SK-N-SH (cell line): Measurements from ENCODE around the gene STAM2. TPM values are rescaled to one million over a fixed set of nuclear protein-coding genes. Genes with fewer than 3 reads are reported as not detected.

Experiments
- CTCF ChIA-PET: fragments of 300-600, 350-600 bp; formaldehyde crosslinking; extraction: SDS; loops from one replicate; lab custom pipeline; 2021; lab: Yijun Ruan, JAX
- POLR2A ChIA-PET: fragments of 350-600 bp; sonication (Branson Sonifier 250); formaldehyde crosslinking; extraction: SDS; loops from one replicate; lab custom pipeline; 2020; ENCODE audit warnings: antibody characterized with exemption, inconsistent platforms; lab: Yijun Ruan, JAX
- DNase-seq: peaks from one replicate; pipeline ENCODE4 v3.0.0; 2012
- H2AFZ ChIP-seq: fragments of 200-600 bp; sonication (generic); 2 replicates; pipeline ENCODE4 v1.8.1; 2016; ENCODE audit warnings: antibody characterized with exemption, mild to moderate bottlenecking, low read depth
- H3F3A ChIP-seq: fragments of 200-600 bp; sonication (generic); replicated peaks from 2 replicates; pipeline ENCODE3; 2016; ENCODE audit warnings: antibody characterized with exemption, mild to moderate bottlenecking; ENCODE audit not compliant: insufficient read depth
- H3K27ac ChIP-seq, 2 experiments: fragments of 200-500 bp in 1 of 2; fragments of 200-600 bp in 1 of 2; sonication (Bioruptor generic) in 1 of 2; sonication (generic), shearing (Covaris generic) in 1 of 2; 2 replicates each; pipeline versions ENCODE4 v1.5.1 to v1.6.1; 2014 to 2016; ENCODE audit warnings: low read depth in 2 of 2, inconsistent platforms in 1 of 2, low read length in 1 of 2, mild to moderate bottlenecking in 1 of 2, mixed read lengths in 1 of 2
- H3K27me3 ChIP-seq: fragments of 200-600 bp; sonication (generic), shearing (Covaris generic); 2 replicates; pipeline ENCODE4 v1.6.1; 2016; ENCODE audit warnings: mixed run types; ENCODE audit not compliant: insufficient read depth
- H3K36me3 ChIP-seq, 2 experiments: fragments of 200-500 bp in 1 of 2; fragments of 200-600 bp in 1 of 2; sonication (Bioruptor generic) in 1 of 2; sonication (generic) in 1 of 2; replicated peaks in 1 of 2; 2 replicates each; pipeline versions ENCODE3 to v1.5.1; 2014 to 2016; ENCODE audit warnings: low read length in 1 of 2, mild to moderate bottlenecking in 1 of 2; ENCODE audit not compliant: insufficient read depth in 2 of 2, control insufficient read depth in 1 of 2
- H3K4me1 ChIP-seq, 2 experiments: fragments of 200-500 bp in 1 of 2; fragments of 200-600 bp in 1 of 2; sonication (Bioruptor generic) in 1 of 2; sonication (generic), shearing (Covaris generic) in 1 of 2; 2 replicates each; pipeline versions ENCODE4 v1.5.1 to v1.6.1; 2014 to 2016; ENCODE audit warnings: low read depth in 1 of 2, low read length in 1 of 2, mixed run types in 1 of 2; ENCODE audit not compliant: insufficient read depth in 2 of 2, control insufficient read depth in 1 of 2
- H3K4me2 ChIP-seq: fragments of 200-600 bp; sonication (generic), shearing (Covaris generic); 2 replicates; pipeline ENCODE4 v1.6.1; 2017; ENCODE audit warnings: mixed run types
- H3K4me3 ChIP-seq, 2 experiments: fragments of 200-500 bp in 1 of 2; fragments of 200-600 bp in 1 of 2; sonication (Bioruptor generic) in 1 of 2; sonication (generic), shearing (Covaris generic) in 1 of 2; 2 replicates each; pipeline versions ENCODE4 v1.5.1 to v1.8.1; 2014 to 2016; ENCODE audit warnings: low read depth in 2 of 2, inconsistent platforms in 1 of 2, low read length in 1 of 2, mild to moderate bottlenecking in 1 of 2, mixed read lengths in 1 of 2, moderate library complexity in 1 of 2
- H3K79me2 ChIP-seq: fragments of 200-600 bp; sonication (generic); 2 replicates; pipeline ENCODE4 v1.8.1; 2017; ENCODE audit warnings: mild to moderate bottlenecking; ENCODE audit not compliant: insufficient read depth
- H3K9ac ChIP-seq: fragments of 200-600 bp; sonication (generic); 2 replicates; pipeline ENCODE4 v1.6.1; 2017; ENCODE audit warnings: mixed run types
- H3K9me2 ChIP-seq: fragments of 200-600 bp; sonication (generic); 2 replicates; pipeline ENCODE4 v1.6.1; 2017; ENCODE audit warnings: mixed run types
- H3K9me3 ChIP-seq: fragments of 200-600 bp; sonication (generic); 2 replicates; pipeline ENCODE4 v1.6.1; 2017; ENCODE audit warnings: mixed run types, mild to moderate bottlenecking, moderate library complexity
- H4K20me1 ChIP-seq: fragments of 200-600 bp; sonication (generic); 2 replicates; pipeline ENCODE4 v1.6.1; 2017; ENCODE audit warnings: mild to moderate bottlenecking, mixed run types; ENCODE audit not compliant: insufficient read depth
- CHD2 ChIP-seq: fragments of 150-350 bp; IDR thresholded peaks from 2 replicates; pipeline ENCODE4 v1.6.1; 2018; ENCODE audit warnings: low read length; ENCODE audit not compliant: partially characterized antibody
- ELF1 ChIP-seq: IDR thresholded peaks from 2 replicates; pipeline ENCODE4 v1.4.0; 2012
- EP300 ChIP-seq, 2 experiments: IDR thresholded peaks; 2 replicates each; pipeline versions ENCODE4 v1.4.0 to v1.6.1; 2012; ENCODE audit warnings: borderline replicate concordance in 1 of 2, low read depth in 1 of 2, low read length in 1 of 2
- RXRA ChIP-seq: IDR thresholded peaks from 2 replicates; pipeline ENCODE4 v1.4.0; 2012; ENCODE audit warnings: low read depth, mild to moderate bottlenecking, borderline replicate concordance
- TEAD4 ChIP-seq: IDR thresholded peaks from 2 replicates; pipeline ENCODE4 v1.4.0; 2012; ENCODE audit warnings: mild to moderate bottlenecking, borderline replicate concordance; ENCODE audit not compliant: insufficient read depth
- YY1 ChIP-seq: IDR thresholded peaks from 2 replicates; pipeline ENCODE4 v1.4.0; 2012; ENCODE audit warnings: low read depth, mild to moderate bottlenecking
- WGBS: methylation state at CpG from one replicate; pipeline ENCODE4 v1.1.6; 2017; ENCODE audit warnings: low lambda C conversion rate; 5-methylcytosine and 5-hydroxymethylcytosine counted together
- polyA plus RNA-seq, 3 experiments: library from polyadenylated mRNA; depleted of rRNA; stranded (reverse); fragments of >200 nt; gene quantifications; 2 replicates each; pipeline ENCODE4 v1.2.3, GENCODE V29; 2012
- TF ChIP-seq, protein P1 (sequence below): IDR thresholded peaks from 2 replicates; pipeline ENCODE4 v1.4.0; 2012; ENCODE audit warnings: low read depth, borderline replicate concordance
- TF ChIP-seq, protein P2 (sequence below): fragments of 150-350 bp; IDR thresholded peaks from 2 replicates; pipeline ENCODE4 v1.6.1; 2017; ENCODE audit warnings: antibody characterized with exemption, low read length, low read depth, borderline replicate concordance
- TF ChIP-seq, protein P3 (sequence below): fragments of 200-600 bp; sonication (generic); IDR thresholded peaks from 2 replicates; pipeline ENCODE4 v1.6.1; 2017; ENCODE audit warnings: antibody characterized with exemption, mild to moderate bottlenecking, moderate library complexity
- TF ChIP-seq, protein P4 (sequence below): IDR thresholded peaks from 2 replicates; pipeline ENCODE4; 2012

The STAM2 gene
- polyA plus RNA-seq, 1 of the 3 experiments (the other 2 are of a cell fraction) = 6.9 TPM

DNA sequence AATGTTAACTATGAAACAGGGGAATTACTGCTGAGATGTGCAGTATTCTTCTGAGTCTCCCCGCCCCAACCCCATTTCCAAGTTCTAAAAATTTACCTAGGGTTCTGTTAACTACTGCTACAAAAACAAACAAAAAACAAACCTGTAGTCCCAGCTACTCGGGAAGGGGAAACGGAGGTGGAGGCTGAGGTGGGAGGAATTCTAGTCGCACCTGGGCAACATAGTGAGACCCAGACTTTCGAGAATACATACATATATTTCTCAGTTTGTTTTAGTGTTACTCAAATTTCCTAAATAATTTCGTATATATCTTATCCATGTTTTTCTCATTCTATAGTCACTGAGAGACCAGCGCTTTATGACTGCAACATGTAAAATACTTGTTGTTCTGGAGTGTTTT is 989 bp downstream of the STAM2 start:
- POLR2A ChIA-PET = no interaction called here
- no peak for TF ChIP-seq CHD2
- TF ChIP-seq, protein P1, sequence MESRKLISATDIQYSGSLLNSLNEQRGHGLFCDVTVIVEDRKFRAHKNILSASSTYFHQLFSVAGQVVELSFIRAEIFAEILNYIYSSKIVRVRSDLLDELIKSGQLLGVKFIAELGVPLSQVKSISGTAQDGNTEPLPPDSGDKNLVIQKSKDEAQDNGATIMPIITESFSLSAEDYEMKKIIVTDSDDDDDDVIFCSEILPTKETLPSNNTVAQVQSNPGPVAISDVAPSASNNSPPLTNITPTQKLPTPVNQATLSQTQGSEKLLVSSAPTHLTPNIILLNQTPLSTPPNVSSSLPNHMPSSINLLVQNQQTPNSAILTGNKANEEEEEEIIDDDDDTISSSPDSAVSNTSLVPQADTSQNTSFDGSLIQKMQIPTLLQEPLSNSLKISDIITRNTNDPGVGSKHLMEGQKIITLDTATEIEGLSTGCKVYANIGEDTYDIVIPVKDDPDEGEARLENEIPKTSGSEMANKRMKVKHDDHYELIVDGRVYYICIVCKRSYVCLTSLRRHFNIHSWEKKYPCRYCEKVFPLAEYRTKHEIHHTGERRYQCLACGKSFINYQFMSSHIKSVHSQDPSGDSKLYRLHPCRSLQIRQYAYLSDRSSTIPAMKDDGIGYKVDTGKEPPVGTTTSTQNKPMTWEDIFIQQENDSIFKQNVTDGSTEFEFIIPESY = no peak
- TF ChIP-seq, protein P2, sequence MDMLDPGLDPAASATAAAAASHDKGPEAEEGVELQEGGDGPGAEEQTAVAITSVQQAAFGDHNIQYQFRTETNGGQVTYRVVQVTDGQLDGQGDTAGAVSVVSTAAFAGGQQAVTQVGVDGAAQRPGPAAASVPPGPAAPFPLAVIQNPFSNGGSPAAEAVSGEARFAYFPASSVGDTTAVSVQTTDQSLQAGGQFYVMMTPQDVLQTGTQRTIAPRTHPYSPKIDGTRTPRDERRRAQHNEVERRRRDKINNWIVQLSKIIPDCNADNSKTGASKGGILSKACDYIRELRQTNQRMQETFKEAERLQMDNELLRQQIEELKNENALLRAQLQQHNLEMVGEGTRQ = no peak
- TF ChIP-seq, protein P3, sequence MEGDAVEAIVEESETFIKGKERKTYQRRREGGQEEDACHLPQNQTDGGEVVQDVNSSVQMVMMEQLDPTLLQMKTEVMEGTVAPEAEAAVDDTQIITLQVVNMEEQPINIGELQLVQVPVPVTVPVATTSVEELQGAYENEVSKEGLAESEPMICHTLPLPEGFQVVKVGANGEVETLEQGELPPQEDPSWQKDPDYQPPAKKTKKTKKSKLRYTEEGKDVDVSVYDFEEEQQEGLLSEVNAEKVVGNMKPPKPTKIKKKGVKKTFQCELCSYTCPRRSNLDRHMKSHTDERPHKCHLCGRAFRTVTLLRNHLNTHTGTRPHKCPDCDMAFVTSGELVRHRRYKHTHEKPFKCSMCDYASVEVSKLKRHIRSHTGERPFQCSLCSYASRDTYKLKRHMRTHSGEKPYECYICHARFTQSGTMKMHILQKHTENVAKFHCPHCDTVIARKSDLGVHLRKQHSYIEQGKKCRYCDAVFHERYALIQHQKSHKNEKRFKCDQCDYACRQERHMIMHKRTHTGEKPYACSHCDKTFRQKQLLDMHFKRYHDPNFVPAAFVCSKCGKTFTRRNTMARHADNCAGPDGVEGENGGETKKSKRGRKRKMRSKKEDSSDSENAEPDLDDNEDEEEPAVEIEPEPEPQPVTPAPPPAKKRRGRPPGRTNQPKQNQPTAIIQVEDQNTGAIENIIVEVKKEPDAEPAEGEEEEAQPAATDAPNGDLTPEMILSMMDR = no peak
- no peak for TF ChIP-seq YY1
- no peak for TF ChIP-seq TEAD4
- TF ChIP-seq ELF1 = no peak
- TF ChIP-seq, protein P4, sequence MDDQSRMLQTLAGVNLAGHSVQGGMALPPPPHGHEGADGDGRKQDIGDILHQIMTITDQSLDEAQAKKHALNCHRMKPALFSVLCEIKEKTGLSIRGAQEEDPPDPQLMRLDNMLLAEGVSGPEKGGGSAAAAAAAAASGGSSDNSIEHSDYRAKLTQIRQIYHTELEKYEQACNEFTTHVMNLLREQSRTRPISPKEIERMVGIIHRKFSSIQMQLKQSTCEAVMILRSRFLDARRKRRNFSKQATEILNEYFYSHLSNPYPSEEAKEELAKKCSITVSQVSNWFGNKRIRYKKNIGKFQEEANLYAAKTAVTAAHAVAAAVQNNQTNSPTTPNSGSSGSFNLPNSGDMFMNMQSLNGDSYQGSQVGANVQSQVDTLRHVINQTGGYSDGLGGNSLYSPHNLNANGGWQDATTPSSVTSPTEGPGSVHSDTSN = no peak
- TF ChIP-seq RXRA = no peak
- no peak for TF ChIP-seq EP300 (IDR thresholded peaks at IDR 0.05; ENCODE audit: borderline replicate concordance in 1 of 2, low read depth in 1 of 2, low read length in 1 of 2)
- H3F3A ChIP-seq = peaks cover 12% of the 10 kb centered on the region
- H4K20me1 ChIP-seq = peaks cover 13% of the 10 kb centered on the region
- peak overlapping the region; percentile 75 for H3K4me2 ChIP-seq
- CTCF ChIA-PET = interaction anchor here (0.8 to 5.0 kb wide), 14 partner anchors 8 to 566 kb away, joined by 3 to 44 read pairs (median 7); partner anchors contain the start of gene PRPF40A
- H2AFZ ChIP-seq = peak overlapping the region; percentile 92; the same call in 1 of the 2 replicates
- H3K4me1 ChIP-seq = peaks cover 0 to 6% of the 10 kb centered on the region in 2 experiments; a peak in 2 of 4 replicates
- H3K79me2 ChIP-seq = peaks cover 54% of the 10 kb centered on the region
- H3K36me3 ChIP-seq = no peaks in the 10 kb centered on the region
- 12% methylated on average over 7 of the region's 7 CpGs for WGBS
- no peak for DNase-seq
- H3K9ac ChIP-seq = peak overlapping the region; percentile 92
- H3K9me3 ChIP-seq = no peaks in the 10 kb centered on the region
- no peaks in the 10 kb centered on the region for H3K9me2 ChIP-seq
- peak overlapping the region; percentile 77 to 94 for H3K4me3 ChIP-seq
- no peaks in the 10 kb centered on the region for H3K27me3 ChIP-seq
- H3K27ac ChIP-seq = peak overlapping the region; percentile 92 to 97; a peak in 3 of 4 replicates
